GM12864 (cell line): ENCODE measurements around the gene GNB1L.
"Not testable (repeated sequence)": the region's sequence is repeated elsewhere in the genome, so short reads cannot be mapped to it uniquely, and the experiment has no call there.

Experiments used
- DNase-seq: peaks from one replicate; pipeline ENCODE4 v3.0.0-alpha.2; 2011; ENCODE audit warnings: low read depth
- H3K4me3 ChIP-seq: 2 replicates; pipeline ENCODE4 v1.5.1; 2011; ENCODE audit warnings: mild to moderate bottlenecking, low read depth, low read length, control low read depth
- CTCF ChIP-seq: IDR thresholded peaks from 2 replicates; pipeline ENCODE4 v1.5.1; 2011; ENCODE audit warnings: low read depth, mild to moderate bottlenecking, moderate library complexity, low read length, control low read depth, inconsistent platforms; ENCODE audit errors: missing control alignments

Gene GNB1L

GRCh38 chr22:19840059-19840458 is 14.6 kb downstream of the GNB1L start:
- no peak overlapping the region for H3K4me3 ChIP-seq
- TF ChIP-seq CTCF, result no peak
- DNase-seq, result no peak

- no peak overlapping the region for H3K4me3 ChIP-seq
- TF ChIP-seq CTCF, result no peak
- no peak for DNase-seq
Measured at GRCh38 chr22:19837915-19838314, 16.8 kb downstream of the GNB1L start.

- no peak for DNase-seq
- no peak overlapping the region for H3K4me3 ChIP-seq
- TF ChIP-seq CTCF, result no peak
Measured at GRCh38 chr22:19836512-19836911, 18.2 kb downstream of the GNB1L start.

- no peak for DNase-seq
- no peak overlapping the region for H3K4me3 ChIP-seq
- TF ChIP-seq CTCF, result no peak
Measured at GRCh38 chr22:19834599-19834998, 20.1 kb downstream of the GNB1L start.

- DNase-seq, H3K4me3 ChIP-seq: not testable (repeated sequence)
Measured at GRCh38 chr22:19833327-19833726, 21.3 kb downstream of the GNB1L start.

GRCh38 chr22:19832476-19833108 is 22.1 kb downstream of the GNB1L start:
- DNase-seq, result no peak
- H3K4me3 ChIP-seq, result no peak overlapping the region
- TF ChIP-seq CTCF, result no peak

GRCh38 chr22:19831979-19832378 is 22.7 kb downstream of the GNB1L start:
- not testable (repeated sequence) for DNase-seq

GRCh38 chr22:19831016-19831415 is 23.7 kb downstream of the GNB1L start:
- no peak for TF ChIP-seq CTCF
- H3K4me3 ChIP-seq, result no peak overlapping the region
- no peak for DNase-seq

More at GRCh38 chr22:19831979-19832378, 22.7 kb downstream of the GNB1L start:
- not testable (repeated sequence) for H3K4me3 ChIP-seq
